SKM-1 treated with dmso at 0.1 percent for 144 hours (cell line): ENCODE data around the gene LEFTY1.

Experiments used
- DNase-seq: peaks from one replicate; lab custom pipeline; 2025; ENCODE audit not compliant: unreplicated experiment; lab: John Stamatoyannopoulos, UW

LEFTY1 gene

DNA sequence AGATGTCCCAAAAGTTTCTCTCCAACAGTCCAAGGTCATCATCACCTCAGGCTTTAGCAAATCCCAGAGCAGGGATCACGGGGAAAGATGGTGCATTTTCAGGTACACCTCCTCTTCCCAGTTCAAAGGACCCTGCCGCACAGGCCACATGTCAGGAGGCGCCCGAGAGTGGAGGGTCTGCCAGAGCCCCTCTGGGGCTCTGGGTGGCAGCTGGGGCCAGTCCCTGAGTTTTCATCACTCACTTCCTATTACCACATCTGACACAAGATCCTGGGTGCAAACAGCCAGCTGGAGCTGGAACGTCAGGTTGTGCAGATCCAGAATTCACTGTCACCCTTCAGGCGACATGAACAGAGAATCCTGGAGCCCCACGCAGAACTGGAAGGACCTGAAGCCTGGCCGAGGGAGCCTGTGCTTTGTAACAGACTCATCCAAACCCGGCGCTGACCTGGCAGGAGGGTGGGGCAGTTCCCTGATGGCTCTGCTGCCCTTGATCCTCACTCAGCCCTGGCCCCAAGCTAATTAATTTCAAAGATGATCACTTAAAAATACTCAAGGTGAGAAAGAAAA is 15.6 kb downstream of the LEFTY1 start:
- DNase-seq = no peak

DNA sequence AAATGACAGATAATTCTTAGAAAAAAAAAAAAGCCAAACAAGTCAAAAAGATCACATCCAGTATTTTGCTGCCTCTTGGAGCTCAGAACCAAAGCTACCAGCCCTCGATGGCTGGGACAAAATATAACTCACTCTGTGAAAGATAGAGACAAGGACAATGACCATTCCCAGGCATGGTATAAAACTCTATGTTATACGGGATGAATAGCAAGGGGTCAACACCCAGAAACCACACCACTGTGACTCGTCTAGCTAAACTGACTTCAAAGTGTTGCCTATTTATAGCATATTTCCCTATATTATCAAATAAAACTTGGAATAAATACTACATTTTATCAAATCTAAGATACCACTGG is 16.9 kb downstream of the LEFTY1 start:
- DNase-seq = no peak

DNA sequence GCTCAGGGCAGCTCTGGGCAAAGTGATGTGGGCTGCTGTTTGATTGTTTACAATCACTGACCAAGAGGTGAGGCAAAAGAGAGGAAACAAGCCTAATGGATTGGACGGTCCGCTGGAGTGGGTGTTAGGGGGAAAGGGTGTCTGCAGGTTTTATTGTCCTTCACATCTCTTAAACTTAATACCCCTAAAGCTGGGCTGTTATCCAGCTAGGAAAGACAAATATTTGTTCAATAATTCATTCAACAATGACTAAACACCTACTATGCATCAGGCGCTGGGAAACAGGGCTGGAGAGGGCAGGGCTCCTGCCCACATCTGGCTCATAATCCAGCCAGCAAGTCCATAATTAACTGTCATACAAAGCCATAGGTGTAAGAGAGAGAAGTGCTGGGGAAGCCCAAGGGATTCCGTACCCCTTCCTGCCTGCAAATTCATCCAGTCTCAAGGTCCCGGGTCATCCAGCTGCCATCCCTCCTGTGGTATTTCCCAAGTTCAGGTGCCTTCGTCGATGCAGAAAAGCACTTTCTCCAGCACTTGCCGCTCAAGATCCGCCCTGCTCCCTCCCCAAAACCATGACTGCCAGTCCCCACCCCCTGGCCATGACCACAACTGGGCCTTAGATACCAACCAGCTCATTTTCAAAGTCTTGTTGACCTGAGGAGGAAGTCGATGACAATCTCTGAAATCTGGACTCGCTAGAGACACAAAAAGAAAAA is 17.4 kb downstream of the LEFTY1 start:
- no peak for DNase-seq

DNA sequence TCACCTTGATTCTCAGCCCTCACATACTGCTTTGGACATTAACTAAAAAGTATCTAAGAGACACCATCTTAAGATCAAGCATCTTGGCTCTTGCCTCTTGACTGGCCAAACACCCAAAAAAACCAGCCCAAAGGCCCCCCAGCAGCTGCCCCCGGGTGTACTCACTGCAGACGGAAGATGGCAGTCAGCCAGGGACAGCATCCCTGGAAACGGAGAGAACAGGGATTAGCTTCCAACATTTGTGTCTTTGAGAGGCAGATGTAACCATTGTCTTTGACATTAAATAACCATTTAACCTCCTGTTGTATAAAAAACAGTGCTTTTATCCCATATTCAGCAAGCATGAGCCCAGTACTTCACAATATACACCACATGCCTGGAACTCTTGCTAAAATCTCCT is 18.0 kb downstream of the LEFTY1 start:
- no peak for DNase-seq

DNA sequence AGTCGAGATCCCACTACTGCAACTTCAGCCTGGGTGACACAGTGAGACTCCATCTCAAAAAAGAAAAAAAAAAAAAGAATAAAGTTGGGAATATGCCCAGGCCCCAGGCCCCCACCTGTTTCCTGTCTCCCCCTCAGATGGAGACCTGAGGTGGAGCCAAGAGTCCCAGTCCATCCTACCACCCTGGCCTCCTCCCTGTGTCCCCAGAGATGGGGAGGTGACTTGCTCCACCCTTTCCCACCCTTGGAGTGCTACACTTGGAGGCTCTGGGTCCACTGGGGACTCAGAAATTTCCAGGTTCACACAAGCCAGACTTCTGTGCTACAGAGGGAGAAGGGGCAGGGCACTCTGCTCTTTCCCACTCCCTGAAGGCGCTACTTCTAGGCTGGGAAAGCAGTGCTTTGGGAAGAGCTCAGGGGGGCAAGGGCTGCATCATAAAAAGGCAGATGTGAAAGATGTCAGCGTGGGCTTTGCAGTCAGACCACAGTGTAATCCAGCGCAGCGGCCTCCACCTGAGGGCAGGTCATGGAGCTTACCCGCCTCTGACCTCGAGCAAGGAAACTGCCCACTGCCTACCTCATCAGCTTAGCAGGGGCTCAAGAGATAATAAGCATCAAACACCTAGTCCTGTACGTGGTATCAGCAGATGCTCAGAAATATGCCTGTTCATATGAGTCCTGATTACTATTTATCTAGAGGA is 20.2 kb downstream of the LEFTY1 start:
- DNase-seq = no peak

DNA sequence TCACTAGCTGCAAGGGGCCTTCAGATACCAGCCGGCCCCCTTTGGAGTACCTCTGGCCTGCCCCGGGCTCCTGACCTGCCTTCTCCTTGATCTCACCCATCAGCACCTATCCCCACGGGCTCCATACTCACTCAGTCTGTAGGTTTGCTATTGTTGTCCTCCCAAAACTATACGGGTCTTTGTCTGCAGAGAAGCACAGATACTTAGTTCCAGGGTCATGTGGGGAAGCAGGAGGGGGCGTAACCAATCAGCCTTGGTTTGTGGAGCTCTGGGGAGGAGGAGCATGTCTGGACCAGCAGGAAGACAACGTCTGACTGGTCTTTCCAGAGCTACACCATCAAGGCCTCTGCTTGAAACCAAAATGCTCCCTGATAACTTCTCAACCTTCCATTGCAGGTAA is 22.0 kb downstream of the LEFTY1 start:
- no peak for DNase-seq

DNA sequence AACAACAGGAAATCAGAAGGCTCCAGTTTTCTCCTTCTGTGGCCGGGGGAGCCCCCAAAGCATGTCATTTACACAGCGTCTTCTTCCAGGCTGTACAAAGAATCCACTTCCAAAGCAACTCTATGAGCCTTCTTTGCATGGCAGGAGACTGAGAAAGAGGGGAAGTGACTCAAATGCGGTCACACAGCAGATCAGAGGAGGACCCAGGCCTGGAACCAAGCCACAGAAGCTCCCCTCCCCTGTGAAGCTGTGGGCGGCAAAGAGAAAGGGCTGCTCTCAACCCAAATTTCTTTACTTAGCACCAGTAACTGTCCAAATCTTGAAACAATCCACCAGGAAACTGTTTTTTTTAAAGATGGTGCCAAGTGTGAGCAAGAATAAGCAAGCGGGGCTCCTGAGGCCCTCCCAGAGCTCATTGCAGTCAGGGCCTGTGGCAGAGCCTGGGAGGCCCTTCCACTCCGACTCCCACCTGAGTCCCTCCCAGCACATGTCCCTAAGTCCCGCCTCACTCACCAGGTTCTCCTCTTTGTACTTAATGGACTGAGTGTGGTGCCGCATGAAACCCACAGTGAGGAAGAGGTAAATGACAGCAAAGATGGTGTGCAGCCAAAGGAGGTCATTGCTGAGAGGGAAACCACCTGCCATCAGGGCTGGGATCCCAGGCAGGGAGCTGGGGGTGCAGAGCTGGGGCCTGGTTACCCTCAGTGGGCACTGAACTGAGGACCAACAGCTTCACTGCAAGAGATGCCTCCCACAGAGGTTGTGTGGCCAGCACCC is 22.7 kb downstream of the LEFTY1 start:
- DNase-seq = peak; percentile 93

DNA sequence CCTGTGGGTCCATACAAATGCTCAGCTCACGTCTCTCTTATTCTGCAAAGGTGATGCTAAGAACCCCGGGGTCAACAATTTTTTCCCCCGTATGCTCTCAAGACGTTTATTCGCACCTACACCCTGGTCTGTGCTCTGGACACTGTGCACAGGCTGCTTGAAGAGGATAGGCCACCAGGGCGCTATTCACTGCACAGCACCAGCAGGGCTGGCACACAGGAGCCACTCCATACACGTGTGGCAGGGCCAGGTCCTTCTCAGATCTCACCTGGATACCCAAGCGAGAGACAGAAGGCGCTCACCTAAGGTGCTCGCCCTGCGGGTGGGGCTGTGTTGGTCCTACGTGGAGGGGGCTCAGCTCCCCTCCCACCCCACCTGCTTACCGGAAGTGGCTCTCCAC is 23.4 kb downstream of the LEFTY1 start:
- no peak for DNase-seq

DNA sequence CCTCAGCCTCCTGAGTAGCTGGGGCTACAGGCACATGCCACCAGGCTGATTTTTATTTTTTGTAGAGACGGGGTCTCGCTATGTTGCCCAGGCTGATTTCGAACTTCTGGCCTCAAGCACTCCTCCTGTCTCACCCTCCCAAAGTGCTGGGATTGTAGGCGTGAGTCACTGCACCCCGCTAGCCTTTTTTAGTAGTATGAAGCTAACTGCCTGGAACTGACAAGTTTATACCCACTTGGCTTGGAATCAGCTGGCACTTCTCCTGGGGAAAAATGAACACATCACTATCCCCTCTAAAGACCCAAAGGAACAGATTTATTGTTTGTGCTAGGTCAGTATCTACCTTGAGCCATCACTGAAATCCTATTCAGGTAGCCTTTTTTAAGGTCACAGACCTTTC is 25.8 kb downstream of the LEFTY1 start:
- DNase-seq = no peak

DNA sequence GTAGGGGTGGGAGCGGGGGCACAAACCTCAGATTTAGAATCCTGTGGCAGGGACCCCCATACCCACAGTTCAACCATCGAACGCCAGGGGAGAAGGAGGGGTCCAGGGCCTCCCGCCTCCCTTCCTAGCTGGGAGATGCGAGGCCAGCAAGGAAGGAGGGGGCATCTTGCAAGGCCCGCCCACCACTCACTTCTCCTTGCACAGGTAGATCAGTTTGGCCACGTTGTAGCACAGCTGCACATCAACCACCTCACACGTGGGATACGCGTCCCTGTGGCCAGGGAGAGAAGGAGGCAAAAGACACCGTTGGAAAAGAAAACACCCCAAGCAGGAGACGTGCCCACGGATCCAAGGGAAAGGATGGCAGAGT is 26.4 kb downstream of the LEFTY1 start:
- DNase-seq = no peak

DNA sequence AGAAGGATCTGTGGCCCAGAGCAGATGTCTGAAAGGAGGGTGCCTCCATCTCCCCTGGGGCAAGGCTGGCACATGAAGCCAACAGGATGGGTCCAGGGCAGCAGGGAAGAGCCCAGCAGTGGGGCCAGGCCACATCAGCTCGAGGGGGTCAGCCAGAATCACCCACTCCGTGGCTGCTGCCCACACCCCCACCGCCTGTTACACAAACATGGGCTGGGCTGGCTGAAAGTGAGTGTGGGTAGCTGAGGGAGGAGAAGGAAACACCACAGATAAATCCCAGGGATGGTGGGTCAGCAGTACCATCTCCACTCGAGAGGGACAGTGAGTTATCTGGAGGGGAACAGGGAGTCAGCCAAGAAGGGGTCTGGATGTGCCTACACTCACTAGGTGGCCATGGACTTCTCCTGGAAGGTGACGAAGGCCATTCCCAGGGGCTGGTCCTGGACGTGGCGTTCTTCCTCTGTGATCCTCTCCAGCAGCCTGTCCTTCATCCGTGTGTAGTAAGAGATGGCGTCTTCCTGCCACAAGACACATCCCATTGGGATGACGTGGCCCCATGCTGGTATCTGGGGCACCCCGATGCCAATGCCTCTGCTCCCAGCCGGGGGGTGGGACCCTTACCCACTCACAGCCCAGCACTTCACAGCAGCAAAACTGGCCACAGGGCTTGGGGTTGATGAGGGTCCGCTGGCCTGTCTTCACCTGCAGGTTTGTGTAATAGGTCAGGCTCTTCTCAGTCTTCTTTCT is 26.9 kb downstream of the LEFTY1 start:
- no peak for DNase-seq

DNA sequence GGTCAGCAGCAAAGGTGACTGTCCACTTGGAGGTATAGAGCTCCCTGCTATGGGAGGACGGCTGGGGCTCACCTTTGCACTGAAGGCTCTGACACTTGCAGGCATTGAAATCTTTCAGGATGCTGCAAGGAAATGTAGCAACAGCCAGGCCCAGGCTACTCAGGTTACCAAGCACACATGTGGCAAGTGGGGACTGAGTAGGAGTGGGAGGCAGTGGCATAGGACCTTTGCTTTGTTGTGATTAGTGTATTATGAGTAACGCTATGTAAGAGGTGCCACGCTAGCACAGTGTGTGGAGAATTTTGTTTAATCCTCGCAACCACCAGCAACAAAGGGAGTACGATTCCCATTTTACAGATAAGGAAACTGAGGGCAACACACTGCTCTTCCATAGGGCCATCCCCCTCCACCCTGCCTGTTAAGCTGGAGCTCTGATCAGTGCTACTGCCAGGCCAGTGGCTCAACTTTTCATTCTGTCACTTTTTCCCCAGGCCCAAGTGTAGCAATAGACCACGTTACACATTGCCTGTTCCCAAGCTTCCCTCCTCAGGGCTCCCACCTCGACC is 28.0 kb downstream of the LEFTY1 start:
- no peak for DNase-seq

DNA sequence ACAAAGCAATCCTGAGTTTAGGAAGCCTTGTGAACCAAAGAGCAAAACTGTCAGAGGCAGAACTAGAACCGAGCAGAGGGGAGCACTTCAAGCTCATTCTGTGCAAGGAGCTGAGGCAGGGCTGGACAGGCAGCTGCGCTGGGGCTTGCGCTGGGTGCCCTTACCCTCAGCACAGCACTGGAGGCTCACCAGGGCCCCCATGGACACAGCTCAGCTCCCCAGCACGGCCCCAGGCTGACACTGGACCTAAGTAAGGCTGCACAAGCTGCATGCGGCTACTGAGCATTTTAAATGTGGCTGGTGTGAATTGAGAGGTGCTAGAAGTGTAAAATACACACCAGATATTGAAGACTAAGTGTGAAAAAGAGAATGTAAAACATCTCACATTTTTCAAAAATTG is 28.8 kb downstream of the LEFTY1 start:
- no peak for DNase-seq

DNA sequence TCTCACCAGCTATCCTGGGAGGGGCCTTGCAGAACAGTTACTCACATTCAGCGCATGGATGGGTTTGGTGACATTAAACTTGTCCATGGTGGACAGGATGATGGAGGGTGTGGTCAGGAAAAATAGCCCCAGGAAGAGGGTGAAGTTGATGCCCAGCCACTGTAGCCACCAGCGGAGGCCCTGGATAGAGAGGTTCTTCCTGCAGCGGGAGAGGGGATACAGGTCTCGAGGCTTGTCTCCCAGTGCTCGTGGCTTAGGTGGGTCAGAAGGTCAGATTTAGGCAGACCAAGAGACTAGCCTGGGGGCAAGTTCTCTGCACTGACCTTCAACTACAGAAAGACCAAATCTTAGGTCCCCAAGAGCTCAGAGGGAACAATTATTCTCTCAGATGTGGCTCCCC is 29.8 kb downstream of the LEFTY1 start:
- DNase-seq = no peak

DNA sequence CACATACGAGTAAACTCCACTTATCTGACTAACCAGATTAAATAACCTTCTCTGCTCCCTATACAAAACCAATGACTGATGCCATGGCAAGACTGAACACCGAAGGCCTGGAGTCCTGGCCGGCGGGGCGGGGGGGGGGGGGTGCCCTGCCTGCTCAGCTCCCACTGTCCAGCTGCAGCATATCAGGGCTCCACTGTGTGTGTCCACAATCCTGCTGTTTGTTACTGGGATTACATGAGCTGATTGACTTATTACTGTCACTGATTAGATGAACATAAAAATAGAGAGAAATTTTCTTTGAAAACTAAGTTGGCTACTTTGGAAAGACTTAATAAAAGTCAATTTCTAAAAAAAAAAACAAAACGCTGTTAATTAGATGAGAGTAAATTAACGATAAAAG is 31.7 kb downstream of the LEFTY1 start:
- DNase-seq = no peak

DNA sequence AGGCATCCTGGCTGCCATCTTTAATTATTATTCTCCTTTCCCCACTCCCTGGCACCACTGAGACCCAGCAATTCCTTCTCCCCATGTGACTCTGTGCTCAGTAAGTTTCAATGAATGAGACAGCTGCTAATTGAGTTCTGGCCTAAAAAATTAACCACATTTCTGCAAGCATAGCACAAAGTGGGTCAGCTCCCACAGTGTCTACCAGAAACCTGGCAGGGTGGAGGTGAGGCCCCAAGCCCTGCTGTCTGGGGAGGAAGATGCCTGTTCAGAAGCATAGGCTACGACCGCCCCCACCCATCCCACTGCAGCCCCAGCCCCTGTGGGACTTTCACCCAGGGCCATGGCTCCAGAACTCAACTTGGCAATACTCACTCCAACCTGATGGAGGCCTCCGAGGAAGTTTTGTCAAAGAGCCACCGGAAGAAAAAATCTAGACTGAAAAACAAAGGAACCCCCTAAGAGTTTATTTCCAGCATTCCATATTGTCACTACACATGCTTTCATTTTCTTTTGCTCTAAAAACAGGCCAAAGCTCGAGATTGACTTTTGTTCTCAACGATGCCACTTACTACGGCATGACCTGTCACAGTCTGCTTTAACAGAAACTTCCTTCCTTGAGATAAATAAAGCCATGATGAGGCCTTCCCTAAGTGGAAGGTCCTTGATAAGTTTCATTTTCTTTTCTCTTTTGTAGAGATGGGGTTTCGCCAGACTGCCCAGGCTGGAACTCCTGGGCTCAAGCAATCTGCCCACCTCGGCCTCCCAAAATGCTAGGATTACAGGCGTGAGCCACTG is 33.2 kb downstream of the LEFTY1 start:
- DNase-seq = no peak

DNA sequence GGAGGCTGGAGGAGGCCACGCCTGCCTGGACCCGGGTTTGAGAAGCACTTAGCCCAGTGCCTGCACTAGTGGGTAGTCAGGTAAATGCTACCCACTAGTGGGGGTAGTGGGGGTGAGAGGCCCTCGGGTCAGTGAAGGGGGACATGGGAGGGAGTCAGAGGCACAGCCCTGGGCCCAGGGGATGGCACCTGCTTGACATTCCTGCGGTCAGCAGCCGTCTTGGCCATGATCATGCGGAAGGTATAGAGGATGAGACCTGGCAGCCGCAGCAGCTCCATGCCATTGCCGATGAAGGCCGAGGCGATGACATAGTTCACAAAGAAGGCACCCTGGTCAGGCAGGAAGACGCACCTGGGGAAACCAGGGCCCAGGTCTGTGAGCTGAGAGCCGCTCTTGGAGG is 35.5 kb downstream of the LEFTY1 start:
- no peak for DNase-seq

DNA sequence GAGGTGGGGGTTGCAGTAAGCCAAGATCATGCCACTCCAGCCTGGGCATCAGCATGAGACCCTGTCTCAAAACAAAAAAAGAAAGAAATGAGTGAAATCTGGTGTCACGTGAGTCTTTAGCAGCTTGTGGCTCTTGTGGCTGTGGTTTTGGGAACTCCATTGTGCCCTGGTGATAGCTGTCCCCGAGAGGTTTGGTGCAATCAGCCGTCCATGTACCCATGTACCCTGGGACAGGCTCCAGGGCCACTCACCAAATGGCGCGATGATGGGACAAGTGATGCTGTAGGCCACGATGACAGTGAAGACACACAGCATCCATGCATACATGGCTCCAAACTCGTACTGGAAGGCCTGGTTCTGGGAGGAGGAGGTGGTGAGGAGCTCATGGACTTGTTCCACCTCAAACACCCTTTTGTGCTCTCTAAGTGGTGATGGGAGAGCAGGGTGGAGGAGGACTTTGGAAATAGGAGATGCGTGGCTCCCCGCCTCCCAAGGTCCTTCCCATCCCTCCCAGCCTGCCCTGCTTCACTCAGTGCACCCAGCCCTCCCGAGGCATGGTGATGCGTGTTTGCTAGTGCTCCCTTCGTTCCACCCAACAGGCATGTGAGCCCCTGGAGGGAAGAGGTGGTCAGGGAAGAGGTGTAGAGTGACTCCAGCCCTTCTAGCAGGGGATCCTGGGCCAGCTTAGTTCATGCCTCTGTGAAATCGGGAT is 36.4 kb downstream of the LEFTY1 start:
- no peak for DNase-seq

DNA sequence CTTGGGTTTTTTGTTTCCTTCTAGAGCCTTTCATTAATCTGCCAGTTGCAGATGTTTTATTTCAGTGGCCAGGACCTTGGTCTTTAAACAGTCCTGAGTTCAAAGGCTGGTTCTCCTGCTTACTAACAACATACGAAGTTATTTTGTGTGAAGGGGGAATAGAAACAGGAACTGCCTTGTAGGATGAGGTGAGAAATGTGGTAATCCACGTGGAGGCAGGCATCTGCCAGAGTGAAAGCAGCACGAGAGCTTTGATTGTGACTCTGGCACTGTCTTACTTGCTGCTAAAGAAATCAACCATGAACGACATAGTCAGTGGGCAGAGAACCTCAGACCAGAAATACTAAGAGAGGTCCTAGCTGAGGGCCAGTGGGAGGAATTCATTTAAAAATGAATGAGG is 37.1 kb downstream of the LEFTY1 start:
- peak; percentile 84 for DNase-seq

DNA sequence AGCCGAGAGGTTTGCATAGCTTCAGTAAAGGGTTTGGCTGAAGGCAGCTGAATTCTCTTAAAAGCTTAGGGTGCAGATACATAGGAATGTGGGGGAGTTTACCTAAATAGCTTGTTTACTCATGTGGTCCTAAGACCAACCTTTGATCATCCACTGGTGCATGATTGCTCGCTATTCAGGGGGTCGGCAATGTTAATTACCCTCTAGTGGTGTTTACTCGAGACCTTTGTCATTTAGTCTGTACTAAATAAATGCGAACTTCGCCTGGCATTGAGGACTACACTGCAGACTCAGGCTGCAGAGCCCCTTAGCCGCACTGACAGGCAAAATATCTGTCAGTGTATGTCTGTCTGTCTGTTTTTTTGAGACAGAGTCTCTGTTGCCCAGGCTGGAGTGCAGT is 38.6 kb downstream of the LEFTY1 start:
- no peak for DNase-seq
